HEK293 (cell line): ENCODE measurements around the gene TPST2.
A peak's percentile ranks its signal among the peaks of the same experiment; 100 is the strongest.

Experiments
- CTCF ChIA-PET: fragments of 350-600 bp; formaldehyde crosslinking; extraction: SDS; loops from one replicate; lab custom pipeline; 2021; ENCODE audit warnings: antibody characterized with exemption; lab: Yijun Ruan, JAX
- POLR2A ChIA-PET: fragments of 300-600 bp; formaldehyde crosslinking; extraction: SDS; loops from one replicate; lab custom pipeline; 2020; ENCODE audit warnings: antibody characterized with exemption, inconsistent platforms; lab: Yijun Ruan, JAX
- H3K27ac ChIP-seq: fragments of 200-500 bp; sonication (Bioruptor generic); 2 replicates; pipeline ENCODE4 v1.5.1; 2014; ENCODE audit warnings: low read depth, low read length, control low read depth, inconsistent platforms; ENCODE audit errors: extremely low read depth
- H3K36me3 ChIP-seq, 2 experiments: fragments of 200-500 bp in 1 of 2; sonication (Bioruptor generic) in 1 of 2; 1 replicate in 1 of 2; 2 replicates in 1 of 2; pipeline ENCODE4 v1.5.1; 2014 to 2017; ENCODE audit warnings: inconsistent platforms in 2 of 2, low read length in 2 of 2; ENCODE audit not compliant: control insufficient read depth in 2 of 2, insufficient read depth in 1 of 2
- H3K4me1 ChIP-seq: fragments of 200-500 bp; sonication (Bioruptor generic); 2 replicates; pipeline ENCODE4 v1.5.1; 2014; ENCODE audit warnings: mild to moderate bottlenecking, low read length, inconsistent platforms; ENCODE audit not compliant: control insufficient read depth, insufficient read depth
- H3K4me3 ChIP-seq: 2 replicates; pipeline ENCODE4 v1.5.1; 2011; ENCODE audit warnings: low read depth, mild to moderate bottlenecking, control low read depth, low read length, moderate library complexity
- H3K9me3 ChIP-seq: fragments of 200-500 bp; sonication (Bioruptor generic); 2 replicates; pipeline ENCODE4 v1.5.1; 2014; ENCODE audit warnings: low read depth, low read length, inconsistent platforms; ENCODE audit not compliant: control insufficient read depth, insufficient read depth
- BCL11B ChIP-seq: fragments of 450-650 bp; formaldehyde crosslinking; IDR thresholded peaks from 2 replicates; pipeline ENCODE4 v1.5.1; 2016; ENCODE audit warnings: low read depth, missing biosample characterization, missing genetic modification characterization
- KLF16 ChIP-seq: fragments of 450-650 bp; formaldehyde crosslinking; IDR thresholded peaks from 2 replicates; pipeline ENCODE4 v1.5.1; 2017; ENCODE audit warnings: missing biosample characterization, missing genetic modification characterization
- PRDM1 ChIP-seq: fragments of 450-650 bp; formaldehyde crosslinking; IDR thresholded peaks from 2 replicates; pipeline ENCODE4; 2016; ENCODE audit warnings: missing biosample characterization, missing genetic modification characterization
- TSHZ1 ChIP-seq: fragments of 450-650 bp; formaldehyde crosslinking; IDR thresholded peaks from 2 replicates; pipeline ENCODE4 v1.5.1; 2016; ENCODE audit warnings: missing biosample characterization, missing genetic modification characterization, borderline replicate concordance
- ZBTB1 ChIP-seq: fragments of 450-650 bp; formaldehyde crosslinking; IDR thresholded peaks from 2 replicates; pipeline ENCODE4 v1.5.1; 2016; ENCODE audit warnings: missing biosample characterization, missing genetic modification characterization
- ZNF146 ChIP-seq: fragments of 450-650 bp; formaldehyde crosslinking; IDR thresholded peaks from 2 replicates; pipeline ENCODE4 v1.5.1; 2016; ENCODE audit warnings: missing biosample characterization, missing genetic modification characterization
- ZNF157 ChIP-seq: fragments of 450-650 bp; formaldehyde crosslinking; IDR thresholded peaks from 2 replicates; pipeline ENCODE4 v1.5.1; 2016; ENCODE audit warnings: missing biosample characterization, missing genetic modification characterization
- ZNF16 ChIP-seq: fragments of 450-650 bp; formaldehyde crosslinking; IDR thresholded peaks from 2 replicates; pipeline ENCODE4 v1.5.1; 2016; ENCODE audit warnings: low read depth, missing biosample characterization, missing genetic modification characterization
- ZNF214 ChIP-seq: fragments of 450-650 bp; formaldehyde crosslinking; IDR thresholded peaks from 2 replicates; pipeline ENCODE4 v1.5.1; 2017; ENCODE audit warnings: missing biosample characterization, mild to moderate bottlenecking, missing genetic modification characterization, borderline replicate concordance
- ZNF292 ChIP-seq: fragments of 450-650 bp; formaldehyde crosslinking; IDR thresholded peaks from 2 replicates; pipeline ENCODE4 v1.5.1; 2016; ENCODE audit warnings: low read depth, missing biosample characterization, missing genetic modification characterization, borderline replicate concordance
- ZNF37A ChIP-seq: fragments of 450-650 bp; IDR thresholded peaks from 2 replicates; pipeline ENCODE4 v1.5.1; 2018; ENCODE audit warnings: missing biosample characterization, missing genetic modification characterization
- ZNF530 ChIP-seq: fragments of 450-650 bp; formaldehyde crosslinking; IDR thresholded peaks from 2 replicates; pipeline ENCODE4 v1.5.1; 2016; ENCODE audit warnings: low read depth, missing biosample characterization, missing genetic modification characterization
- ZNF654 ChIP-seq: fragments of 450-650 bp; formaldehyde crosslinking; IDR thresholded peaks from 2 replicates; pipeline ENCODE4 v1.5.1; 2016; ENCODE audit warnings: low read depth, missing biosample characterization, missing genetic modification characterization
- TF ChIP-seq, protein P1 (sequence below): fragments of 450-650 bp; formaldehyde crosslinking; IDR thresholded peaks from 2 replicates; pipeline ENCODE4 v1.5.1; 2016; ENCODE audit warnings: missing biosample characterization, missing genetic modification characterization
- TF ChIP-seq, protein P2 (sequence below): fragments of 450-650 bp; formaldehyde crosslinking; IDR thresholded peaks from 2 replicates; pipeline ENCODE4 v1.5.1; 2017; ENCODE audit warnings: missing biosample characterization, missing genetic modification characterization

The TPST2 gene

DNA sequence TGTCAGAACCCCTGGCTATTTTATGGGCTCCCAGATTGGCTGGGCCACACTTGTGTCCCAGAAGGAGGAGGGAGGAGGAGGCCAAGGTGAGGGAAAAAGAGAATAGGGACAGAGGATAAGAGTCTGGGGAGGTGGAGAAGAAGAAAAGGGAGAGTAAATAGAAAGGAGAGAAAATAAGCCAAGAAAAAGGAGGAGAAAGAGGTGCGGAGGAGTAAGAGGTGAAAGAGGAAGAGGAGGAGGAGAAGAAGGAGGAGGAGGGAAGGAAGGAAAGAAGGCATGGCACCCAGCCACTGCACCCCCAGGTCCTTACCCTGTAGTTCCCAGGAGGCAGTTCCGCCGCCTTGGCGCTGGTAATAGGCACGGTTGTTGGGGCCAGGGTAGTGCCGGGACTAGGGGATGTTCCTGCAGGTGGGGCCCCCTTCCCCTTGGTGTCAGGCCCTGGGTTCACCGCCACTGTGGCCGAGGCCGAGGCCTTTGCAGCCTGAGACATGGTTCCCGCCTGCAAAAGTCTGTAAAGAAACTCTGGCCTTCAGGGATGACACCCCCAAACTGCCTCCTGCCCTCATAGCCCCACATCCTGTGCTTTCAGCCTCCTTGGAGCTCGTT, 26.0 kb upstream of the TPST2 start:
- TF ChIP-seq, protein P1, sequence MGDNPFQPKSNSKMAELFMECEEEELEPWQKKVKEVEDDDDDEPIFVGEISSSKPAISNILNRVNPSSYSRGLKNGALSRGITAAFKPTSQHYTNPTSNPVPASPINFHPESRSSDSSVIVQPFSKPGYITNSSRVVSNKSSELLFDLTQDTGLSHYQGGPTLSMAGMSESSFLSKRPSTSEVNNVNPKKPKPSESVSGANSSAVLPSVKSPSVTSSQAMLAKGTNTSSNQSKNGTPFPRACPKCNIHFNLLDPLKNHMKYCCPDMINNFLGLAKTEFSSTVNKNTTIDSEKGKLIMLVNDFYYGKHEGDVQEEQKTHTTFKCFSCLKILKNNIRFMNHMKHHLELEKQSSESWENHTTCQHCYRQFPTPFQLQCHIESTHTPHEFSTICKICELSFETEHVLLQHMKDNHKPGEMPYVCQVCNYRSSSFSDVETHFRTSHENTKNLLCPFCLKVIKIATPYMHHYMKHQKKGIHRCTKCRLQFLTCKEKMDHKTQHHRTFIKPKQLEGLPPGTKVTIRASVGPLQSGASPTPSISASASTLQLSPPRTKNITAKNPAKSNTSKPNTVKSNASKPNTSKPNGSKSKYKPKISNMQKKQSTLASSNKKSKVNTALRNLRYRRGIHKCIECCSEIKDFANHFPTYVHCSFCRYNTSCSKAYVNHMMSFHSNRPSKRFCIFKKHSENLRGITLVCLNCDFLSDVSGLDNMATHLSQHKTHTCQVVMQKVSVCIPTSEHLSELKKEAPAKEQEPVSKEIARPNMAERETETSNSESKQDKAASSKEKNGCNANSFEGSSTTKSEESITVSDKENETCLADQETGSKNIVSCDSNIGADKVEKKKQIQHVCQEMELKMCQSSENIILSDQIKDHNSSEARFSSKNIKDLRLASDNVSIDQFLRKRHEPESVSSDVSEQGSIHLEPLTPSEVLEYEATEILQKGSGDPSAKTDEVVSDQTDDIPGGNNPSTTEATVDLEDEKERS (tag by site-specific recombination) = no peak
- TF ChIP-seq PRDM1 (peak; percentile 93), ZNF530 (tag by site-specific recombination) (no peak), TSHZ1 (no peak)
- ChIA-PET POLR2A (no interaction called here), CTCF (interaction anchor here (0.6 kb wide), 1 partner anchor 43 kb away, joined by 3 read pairs; no protein-coding TSS in a partner anchor)
- H3K27ac ChIP-seq = no peak overlapping the region
- H3K4me3 ChIP-seq = no peak overlapping the region
- H3K36me3 ChIP-seq = no peaks in the 10 kb centered on the region
- H3K4me1 ChIP-seq = no peaks in the 10 kb centered on the region
- no peaks in the 10 kb centered on the region for H3K9me3 ChIP-seq

DNA sequence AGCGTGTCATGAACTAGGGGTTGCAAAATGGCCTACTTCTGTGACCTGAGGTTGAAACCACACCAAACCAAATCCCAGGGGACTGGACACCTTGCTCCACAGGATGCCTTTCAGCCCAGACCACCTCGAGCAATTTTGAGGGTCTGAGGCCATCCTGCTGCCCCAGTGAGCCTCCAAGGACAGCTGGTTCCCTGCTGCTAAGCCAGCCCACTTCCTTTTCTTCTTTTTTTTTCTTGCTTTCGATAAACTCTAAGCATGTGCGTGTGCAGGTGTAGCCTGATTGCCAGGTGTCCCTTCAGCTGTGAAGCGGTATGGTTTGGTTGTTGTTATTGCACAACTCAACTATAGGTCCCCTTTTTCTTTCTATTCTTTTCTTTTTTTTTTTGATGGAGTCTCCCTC, 25.2 kb upstream of the TPST2 start:
- TF ChIP-seq ZNF37A (tag by site-specific recombination) (no peak), ZBTB1 (tag by site-specific recombination) (no peak), ZNF214 (tag by site-specific recombination) (no peak), ZNF292 (tag by site-specific recombination) (no peak), KLF16 (tag by site-specific recombination) (no peak), BCL11B (tag by site-specific recombination) (no peak), ZNF146 (tag by site-specific recombination) (no peak), ZNF157 (tag by site-specific recombination) (no peak), ZNF654 (tag by site-specific recombination) (no peak), ZNF16 (tag by site-specific recombination) (no peak)
- TF ChIP-seq, protein P2, sequence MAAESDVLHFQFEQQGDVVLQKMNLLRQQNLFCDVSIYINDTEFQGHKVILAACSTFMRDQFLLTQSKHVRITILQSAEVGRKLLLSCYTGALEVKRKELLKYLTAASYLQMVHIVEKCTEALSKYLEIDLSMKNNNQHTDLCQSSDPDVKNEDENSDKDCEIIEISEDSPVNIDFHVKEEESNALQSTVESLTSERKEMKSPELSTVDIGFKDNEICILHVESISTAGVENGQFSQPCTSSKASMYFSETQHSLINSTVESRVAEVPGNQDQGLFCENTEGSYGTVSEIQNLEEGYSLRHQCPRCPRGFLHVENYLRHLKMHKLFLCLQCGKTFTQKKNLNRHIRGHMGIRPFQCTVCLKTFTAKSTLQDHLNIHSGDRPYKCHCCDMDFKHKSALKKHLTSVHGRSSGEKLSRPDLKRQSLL (tag by site-specific recombination) = no peak
- TF ChIP-seq, all 188 proteins: peak for 0
- no peak overlapping the region for H3K4me3 ChIP-seq
- no peak overlapping the region for H3K27ac ChIP-seq
- no peaks in the 10 kb centered on the region for H3K36me3 ChIP-seq
- H3K9me3 ChIP-seq = no peaks in the 10 kb centered on the region
- no peaks in the 10 kb centered on the region for H3K4me1 ChIP-seq
- ChIA-PET POLR2A (no interaction called here), CTCF (interaction anchor here (0.6 kb wide), 1 partner anchor 17 kb away, joined by 3 read pairs; no protein-coding TSS in a partner anchor)
